GM23338 (cell line): ENCODE data around the gene TRAF3IP3. TPM values are rescaled to one million over a fixed set of nuclear protein-coding genes. Genes with fewer than 3 reads are reported as not detected.

Experiments
- ATAC-seq: fragments of 200-7000 bp; cut with Tn5 transposase; 3 replicates; pipeline ENCODE4 v1.9.1; 2020
- DNase-seq: peaks from one replicate; pipeline ENCODE4 v3.0.0-alpha.2; 2015; ENCODE audit warnings: low spot score
- H2AFZ ChIP-seq: fragments of 200-600 bp; sonication (generic); 2 replicates; pipeline ENCODE4 v1.8.0; 2016; ENCODE audit warnings: antibody characterized with exemption, mild to moderate bottlenecking, moderate library complexity
- H3F3A ChIP-seq: fragments of 200-600 bp; sonication (generic); replicated peaks from 2 replicates; pipeline ENCODE4 v1.8.0; 2017; ENCODE audit warnings: antibody characterized with exemption, mixed run types, low read depth
- H3K27ac ChIP-seq: fragments of 200-600 bp; sonication (generic); 2 replicates; pipeline ENCODE4 v1.6.1; 2016; ENCODE audit warnings: low read depth
- H3K27me3 ChIP-seq: fragments of 200-600 bp; sonication (generic); 2 replicates; pipeline ENCODE4 v1.8.0; 2016; ENCODE audit warnings: mild to moderate bottlenecking, mixed run types, moderate library complexity; ENCODE audit not compliant: insufficient read depth
- H3K36me3 ChIP-seq: fragments of 200-600 bp; sonication (generic); 2 replicates; pipeline ENCODE4 v1.8.0; 2016; ENCODE audit warnings: mild to moderate bottlenecking; ENCODE audit not compliant: insufficient read depth
- H3K4me1 ChIP-seq: fragments of 200-600 bp; sonication (generic); 2 replicates; pipeline ENCODE4 v1.8.0; 2016; ENCODE audit warnings: mild to moderate bottlenecking, moderate library complexity; ENCODE audit not compliant: insufficient read depth
- H3K4me2 ChIP-seq: fragments of 200-600 bp; sonication (generic); 2 replicates; pipeline ENCODE4 v1.7.1; 2017; ENCODE audit warnings: mixed run types
- H3K4me3 ChIP-seq: fragments of 200-600 bp; sonication (generic); 2 replicates; pipeline ENCODE4 v1.6.1; 2016; ENCODE audit warnings: mixed run types
- H3K79me2 ChIP-seq: fragments of 200-600 bp; sonication (generic); replicated peaks from 2 replicates; pipeline ENCODE4 v1.8.0; 2017; ENCODE audit warnings: mild to moderate bottlenecking; ENCODE audit not compliant: insufficient read depth
- H3K9me2 ChIP-seq: fragments of 200-600 bp; sonication (generic); 2 replicates; pipeline ENCODE4 v1.8.0; 2017; ENCODE audit not compliant: insufficient read depth
- H4K20me1 ChIP-seq: fragments of 200-600 bp; sonication (generic); replicated peaks from 2 replicates; pipeline ENCODE4 v1.8.0; 2017; ENCODE audit warnings: mild to moderate bottlenecking; ENCODE audit not compliant: insufficient read depth
- H3K27ac Mint-ChIP-seq: 2 replicates; pipeline ENCODE4 v1.8.0; 2020; ENCODE audit warnings: inconsistent platforms, mild to moderate bottlenecking, moderate library complexity, mixed read lengths
- H3K27me3 Mint-ChIP-seq: 3 replicates; pipeline ENCODE4 v1.8.0; 2022; ENCODE audit warnings: low read depth, mild to moderate bottlenecking, moderate library complexity, mixed read lengths, inconsistent platforms; ENCODE audit not compliant: insufficient read depth, poor library complexity
- H3K36me3 Mint-ChIP-seq: 3 replicates; pipeline ENCODE4 v1.8.0; 2021; ENCODE audit warnings: low read depth, mild to moderate bottlenecking, inconsistent platforms, moderate library complexity, mixed read lengths
- H3K4me1 Mint-ChIP-seq: 3 replicates; pipeline ENCODE4 v1.8.0; 2020; ENCODE audit warnings: mild to moderate bottlenecking, inconsistent platforms, mixed read lengths
- H3K4me3 Mint-ChIP-seq: 3 replicates; pipeline ENCODE4 v1.8.0; 2021; ENCODE audit warnings: moderate library complexity, mild to moderate bottlenecking, inconsistent platforms, mixed read lengths
- H3K9me3 Mint-ChIP-seq: 3 replicates; pipeline ENCODE4 v1.8.0; 2020; ENCODE audit warnings: moderate library complexity, mild to moderate bottlenecking, inconsistent platforms, mixed read lengths
- CREB1 ChIP-seq: fragments of 250-450 bp; sonication (Bioruptor Pico); IDR thresholded peaks from 2 replicates; pipeline ENCODE4 v1.5.0; 2020; ENCODE audit warnings: low read depth, mild to moderate bottlenecking, moderate library complexity
- ETS1 ChIP-seq: IDR thresholded peaks from 2 replicates; pipeline ENCODE4 v1.6.1; 2016; ENCODE audit warnings: antibody characterized with exemption
- EZH2 ChIP-seq: fragments of 200-600 bp; sonication (generic); IDR thresholded peaks from one replicate; pipeline ENCODE4 v1.8.0; 2017; ENCODE audit warnings: antibody characterized with exemption, mild to moderate bottlenecking, low read depth; ENCODE audit not compliant: unreplicated experiment
- EZH2phosphoT487 ChIP-seq: fragments of 200-600 bp; sonication (generic); IDR thresholded peaks from one replicate; pipeline ENCODE4 v1.8.1; 2018; ENCODE audit warnings: antibody characterized with exemption; ENCODE audit not compliant: unreplicated experiment
- JUNB ChIP-seq: IDR thresholded peaks from one replicate; pipeline ENCODE4 v1.6.1; 2016; ENCODE audit warnings: antibody characterized with exemption; ENCODE audit not compliant: unreplicated experiment
- NANOG ChIP-seq: IDR thresholded peaks from 2 replicates; pipeline ENCODE4 v1.6.1; 2016; ENCODE audit warnings: antibody characterized with exemption, borderline replicate concordance
- POLR2AphosphoS5 ChIP-seq: IDR thresholded peaks from 2 replicates; pipeline ENCODE4 v1.6.1; 2016; ENCODE audit warnings: antibody characterized with exemption, low read depth
- REST ChIP-seq: IDR thresholded peaks from one replicate; pipeline ENCODE4 v1.6.1; 2018; ENCODE audit warnings: antibody characterized with exemption; ENCODE audit not compliant: unreplicated experiment
- STAT1 ChIP-seq: IDR thresholded peaks from one replicate; pipeline ENCODE4 v1.6.1; 2016; ENCODE audit warnings: antibody characterized with exemption; ENCODE audit not compliant: unreplicated experiment
- ZNF114 ChIP-seq: fragments of 250-450 bp; sonication (Bioruptor Pico); IDR thresholded peaks from 2 replicates; pipeline ENCODE4 v1.5.0; 2020; ENCODE audit warnings: mild to moderate bottlenecking, moderate library complexity
- ZNF331 ChIP-seq: fragments of 250-450 bp; sonication (Bioruptor Pico); IDR thresholded peaks from 2 replicates; pipeline ENCODE4 v1.5.0; 2020; ENCODE audit warnings: low read depth, mild to moderate bottlenecking, moderate library complexity
- ZNF462 ChIP-seq: fragments of 250-450 bp; sonication (Bioruptor Pico); IDR thresholded peaks from 2 replicates; pipeline ENCODE4 v1.5.0; 2020; ENCODE audit warnings: mild to moderate bottlenecking, moderate library complexity
- polyA plus RNA-seq: library from polyadenylated mRNA; unstranded; fragments of >200 nt; fragmentation: Nextera tagmentation; extraction: Ambion mirVana; gene quantifications from 2 replicates; pipeline ENCODE4 v1.2.1, GENCODE V29; 2016
- total RNA-seq: library from RNA; depleted of rRNA; stranded (reverse); fragments of >200 nt; shearing (Covaris generic); gene quantifications from 2 replicates; pipeline ENCODE4 v1.2.3, GENCODE V29; 2014

TRAF3IP3 gene
- total and polyA plus RNA-seq, 2 experiments from 2014 or later: not detected

- Histone ChIP-seq H3F3A (no peaks in the 10 kb centered on the region), H3K36me3 (no peaks in the 10 kb centered on the region), H2AFZ (no peak overlapping the region), H3K4me2 (no peak overlapping the region), H3K9me2 (peaks cover 6% of the 10 kb centered on the region; the same call in 1 of the 2 replicates), H3K4me3 (no peak overlapping the region), H3K4me1 (no peaks in the 10 kb centered on the region), H3K79me2 (no peaks in the 10 kb centered on the region), H3K27ac (no peak overlapping the region), H4K20me1 (no peaks in the 10 kb centered on the region), H3K27me3 (no peaks in the 10 kb centered on the region)
- TF ChIP-seq ZNF462 (CRISPR knock-in tag) (no peak), ZNF331 (CRISPR knock-in tag) (no peak), ZNF114 (CRISPR knock-in tag) (no peak), STAT1 (no peak)
- Mint-ChIP-seq H3K36me3 (no peaks in the 10 kb centered on the region), H3K4me1 (no peaks in the 10 kb centered on the region), H3K27ac (no peak overlapping the region), H3K9me3 (no peaks in the 10 kb centered on the region), H3K27me3 (no peaks in the 10 kb centered on the region), H3K4me3 (no peak overlapping the region)
- no peak for DNase-seq
- no peak for ATAC-seq
Observed at GRCh38 chr1:209727785-209728184, 28.1 kb upstream of the TRAF3IP3 start.

GRCh38 chr1:209728466-209728865, 27.4 kb upstream of the TRAF3IP3 start:
- Histone ChIP-seq H3K4me2 (no peak overlapping the region), H3K4me3 (no peak overlapping the region), H3K4me1 (no peaks in the 10 kb centered on the region), H3K9me2 (peaks cover 6% of the 10 kb centered on the region; the same call in 1 of the 2 replicates), H3K36me3 (no peaks in the 10 kb centered on the region), H3F3A (no peaks in the 10 kb centered on the region), H3K27ac (no peak overlapping the region), H4K20me1 (no peaks in the 10 kb centered on the region), H3K27me3 (no peaks in the 10 kb centered on the region), H3K79me2 (no peaks in the 10 kb centered on the region), H2AFZ (no peak overlapping the region)
- Mint-ChIP-seq H3K27ac (no peak overlapping the region), H3K4me1 (no peaks in the 10 kb centered on the region), H3K4me3 (no peak overlapping the region), H3K27me3 (no peaks in the 10 kb centered on the region), H3K36me3 (no peaks in the 10 kb centered on the region), H3K9me3 (no peaks in the 10 kb centered on the region)
- DNase-seq (no peak), ATAC-seq (no peak)
- no peak for TF ChIP-seq STAT1
- no peak for TF ChIP-seq REST
- no peak for TF ChIP-seq JUNB
- no peak for TF ChIP-seq CREB1 (CRISPR knock-in tag)
- no peak for TF ChIP-seq EZH2phosphoT487
- TF ChIP-seq EZH2: no peak
- TF ChIP-seq NANOG: no peak
- TF ChIP-seq ZNF114 (CRISPR knock-in tag): no peak
- no peak for TF ChIP-seq ZNF331 (CRISPR knock-in tag)
- no peak for TF ChIP-seq ETS1
- TF ChIP-seq POLR2AphosphoS5: no peak
